ENCODE measurements around the gene PRKACA.

PRKACA gene

DNA sequence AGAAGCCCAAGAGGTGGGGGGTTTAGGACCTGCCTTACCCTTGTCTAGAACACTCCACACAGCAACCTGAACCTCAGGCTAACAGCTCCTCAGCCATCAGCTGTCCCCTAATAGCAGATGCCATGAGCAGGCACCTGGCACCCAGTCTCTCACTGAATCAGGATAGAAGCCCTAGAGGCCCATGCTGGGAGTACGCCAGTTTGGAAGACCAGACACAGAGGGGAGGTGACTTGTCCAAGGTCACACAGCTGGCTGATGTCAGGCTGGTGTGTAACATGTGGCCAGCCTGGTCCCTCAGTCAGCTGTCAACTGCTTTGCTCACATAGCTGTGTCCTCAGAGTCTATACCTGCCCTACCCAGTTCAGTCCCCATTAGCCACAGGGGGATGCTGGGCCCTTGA, 14.3 kb downstream of the PRKACA start:
- Histone ChIP-seq H3K27ac (ENCODE audit: low read length) (peak overlapping the region; percentile 78), H3K4me1 (ENCODE audit: low read length) (peaks cover 19% of the 10 kb centered on the region), H3K9me3 (replicated peaks; ENCODE audit: insufficient read depth, low read length) (no peaks in the 10 kb centered on the region), H3K27me3 (replicated peaks; ENCODE audit: insufficient read depth, low read length) (no peaks in the 10 kb centered on the region), H2AFZ (ENCODE audit: low read length) (0 out of 2 replicates have a peak overlapping the region, but pooled peaks have one; percentile 57), H3K9me2 (replicated peaks; ENCODE audit: insufficient read depth, low read length) (no peaks in the 10 kb centered on the region), H3K4me2 (ENCODE audit: low read depth, low read length) (peak overlapping the region; percentile 73), H3F3A (ENCODE audit: insufficient read depth, low read length) (peaks cover 22% of the 10 kb centered on the region), H3K79me2 (ENCODE audit: low read length) (no peaks in the 10 kb centered on the region), H3K9ac (ENCODE audit: low read length) (peak overlapping the region; percentile 38; the same call in 1 of the 2 replicates), H4K20me1 (ENCODE audit: insufficient read depth, low read length) (no peaks in the 10 kb centered on the region), H3K36me3 (replicated peaks; ENCODE audit: insufficient read depth, low read length) (no peaks in the 10 kb centered on the region), H3K4me3 (ENCODE audit: low read length) (0 out of 2 replicates have a peak overlapping the region, but pooled peaks have one; percentile 25)
- DNase-seq = peak; percentile 62
- TF ChIP-seq EZH2phosphoT487 (IDR thresholded peaks at IDR 0.05; ENCODE audit: low read length) = no peak
- TF ChIP-seq, protein P1, sequence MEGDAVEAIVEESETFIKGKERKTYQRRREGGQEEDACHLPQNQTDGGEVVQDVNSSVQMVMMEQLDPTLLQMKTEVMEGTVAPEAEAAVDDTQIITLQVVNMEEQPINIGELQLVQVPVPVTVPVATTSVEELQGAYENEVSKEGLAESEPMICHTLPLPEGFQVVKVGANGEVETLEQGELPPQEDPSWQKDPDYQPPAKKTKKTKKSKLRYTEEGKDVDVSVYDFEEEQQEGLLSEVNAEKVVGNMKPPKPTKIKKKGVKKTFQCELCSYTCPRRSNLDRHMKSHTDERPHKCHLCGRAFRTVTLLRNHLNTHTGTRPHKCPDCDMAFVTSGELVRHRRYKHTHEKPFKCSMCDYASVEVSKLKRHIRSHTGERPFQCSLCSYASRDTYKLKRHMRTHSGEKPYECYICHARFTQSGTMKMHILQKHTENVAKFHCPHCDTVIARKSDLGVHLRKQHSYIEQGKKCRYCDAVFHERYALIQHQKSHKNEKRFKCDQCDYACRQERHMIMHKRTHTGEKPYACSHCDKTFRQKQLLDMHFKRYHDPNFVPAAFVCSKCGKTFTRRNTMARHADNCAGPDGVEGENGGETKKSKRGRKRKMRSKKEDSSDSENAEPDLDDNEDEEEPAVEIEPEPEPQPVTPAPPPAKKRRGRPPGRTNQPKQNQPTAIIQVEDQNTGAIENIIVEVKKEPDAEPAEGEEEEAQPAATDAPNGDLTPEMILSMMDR (IDR thresholded peaks at IDR 0.05; ENCODE audit: low read length) = peak; percentile 33
- TF ChIP-seq EZH2 (optimal IDR thresholded peaks at IDR 0.05; ENCODE audit: low read depth, low read length) = no peak

DNA sequence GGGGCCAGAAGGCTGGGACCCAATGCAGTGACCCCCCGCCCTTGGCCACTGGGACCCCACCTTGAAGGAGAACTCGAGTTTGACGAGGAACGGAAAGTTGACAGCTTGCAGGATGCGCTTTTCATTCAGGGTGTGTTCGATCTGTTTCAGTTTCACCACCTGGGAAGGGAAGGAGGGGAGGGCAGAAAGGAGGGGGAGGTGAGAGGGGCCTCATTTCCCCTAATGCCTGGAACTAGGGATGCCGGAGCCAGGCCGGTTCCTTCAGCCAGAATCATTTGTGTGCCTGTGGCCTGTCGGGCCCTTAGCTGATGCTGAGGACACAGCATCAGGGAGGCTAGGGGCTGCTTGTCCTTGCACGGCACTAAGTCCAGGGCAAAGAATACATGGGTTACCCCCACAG, 14.8 kb downstream of the PRKACA start:
- H3K9ac ChIP-seq (ENCODE audit: low read length) = peak overlapping the region; percentile 38
- H3K27me3 ChIP-seq (replicated peaks; ENCODE audit: insufficient read depth, low read length) = no peaks in the 10 kb centered on the region
- H3K9me2 ChIP-seq (replicated peaks; ENCODE audit: insufficient read depth, low read length) = no peaks in the 10 kb centered on the region
- H3K9me3 ChIP-seq (replicated peaks; ENCODE audit: insufficient read depth, low read length) = no peaks in the 10 kb centered on the region
- H3K36me3 ChIP-seq (replicated peaks; ENCODE audit: insufficient read depth, low read length) = no peaks in the 10 kb centered on the region
- peak; percentile 40 for DNase-seq
- H3K27ac ChIP-seq (ENCODE audit: low read length) = peak overlapping the region; percentile 78
- peaks cover 22% of the 10 kb centered on the region for H3F3A ChIP-seq (ENCODE audit: insufficient read depth, low read length)
- TF ChIP-seq, protein P1 (IDR thresholded peaks at IDR 0.05; ENCODE audit: low read length) = no peak
- TF ChIP-seq EZH2 (optimal IDR thresholded peaks at IDR 0.05; ENCODE audit: low read depth, low read length) (no peak), EZH2phosphoT487 (IDR thresholded peaks at IDR 0.05; ENCODE audit: low read length) (no peak)
- peak overlapping the region; percentile 57 for H2AFZ ChIP-seq (ENCODE audit: low read length)
- peak overlapping the region; percentile 73 for H3K4me2 ChIP-seq (ENCODE audit: low read depth, low read length)
- H3K4me3 ChIP-seq (ENCODE audit: low read length) = peak overlapping the region; percentile 25
- H3K79me2 ChIP-seq (ENCODE audit: low read length) = no peaks in the 10 kb centered on the region
- peaks cover 19% of the 10 kb centered on the region for H3K4me1 ChIP-seq (ENCODE audit: low read length)
- no peaks in the 10 kb centered on the region for H4K20me1 ChIP-seq (ENCODE audit: insufficient read depth, low read length)

DNA sequence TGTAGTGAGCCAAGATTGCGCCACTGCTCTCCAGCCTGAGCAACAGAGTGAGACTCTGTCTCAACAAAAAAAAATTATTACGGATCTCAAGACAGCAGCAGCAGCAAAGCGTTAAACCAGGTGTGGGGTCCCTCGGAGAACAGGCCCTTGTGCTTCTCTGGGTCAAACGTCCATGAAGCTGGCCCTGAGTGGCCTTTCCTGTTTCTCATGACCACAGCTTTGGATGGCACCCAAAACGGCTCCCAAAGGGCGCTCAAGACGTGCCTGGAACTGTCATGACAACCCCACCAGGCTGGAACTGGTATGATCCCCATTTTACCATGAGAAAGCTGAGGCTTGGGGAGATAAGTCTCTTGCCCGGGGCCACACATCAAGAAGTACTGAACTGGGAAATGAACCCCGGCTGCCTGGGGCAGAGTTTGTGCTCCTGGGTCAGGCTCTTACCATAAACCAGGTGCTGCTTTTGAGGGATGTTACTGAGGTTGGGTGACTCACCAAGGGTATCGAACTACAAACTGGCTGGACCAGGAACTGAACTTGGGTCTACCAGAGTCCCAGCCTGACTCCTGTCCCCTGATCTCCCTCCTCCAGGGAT, 15.4 kb downstream of the PRKACA start:
- TF ChIP-seq EZH2 (optimal IDR thresholded peaks at IDR 0.05; ENCODE audit: low read depth, low read length) (no peak), EZH2phosphoT487 (IDR thresholded peaks at IDR 0.05; ENCODE audit: low read length) (no peak)
- TF ChIP-seq, protein P1 (IDR thresholded peaks at IDR 0.05; ENCODE audit: low read length) = no peak
- Histone ChIP-seq H3K79me2 (ENCODE audit: low read length) (no peaks in the 10 kb centered on the region), H3K36me3 (replicated peaks; ENCODE audit: insufficient read depth, low read length) (no peaks in the 10 kb centered on the region), H3K9ac (ENCODE audit: low read length) (peak overlapping the region; percentile 38), H3K4me1 (ENCODE audit: low read length) (peaks cover 19% of the 10 kb centered on the region), H3K4me3 (ENCODE audit: low read length) (peak overlapping the region; percentile 25), H3K27ac (ENCODE audit: low read length) (peak overlapping the region; percentile 78; the same call in 1 of the 2 replicates), H2AFZ (ENCODE audit: low read length) (peak overlapping the region; percentile 57), H3K9me2 (replicated peaks; ENCODE audit: insufficient read depth, low read length) (no peaks in the 10 kb centered on the region), H3K4me2 (ENCODE audit: low read depth, low read length) (peak overlapping the region; percentile 73), H3K27me3 (replicated peaks; ENCODE audit: insufficient read depth, low read length) (no peaks in the 10 kb centered on the region), H3K9me3 (replicated peaks; ENCODE audit: insufficient read depth, low read length) (no peaks in the 10 kb centered on the region), H4K20me1 (ENCODE audit: insufficient read depth, low read length) (no peaks in the 10 kb centered on the region), H3F3A (ENCODE audit: insufficient read depth, low read length) (peaks cover 22% of the 10 kb centered on the region)
- peak; percentile 27 for DNase-seq
